SK-N-MC (cell line): ENCODE measurements around the gene CDKN1A.

Experiments
- EZH2 ChIP-seq: fragments of 200-600 bp; sonication (generic); IDR thresholded peaks from one replicate; pipeline ENCODE4 v1.6.1; 2017; ENCODE audit warnings: antibody characterized with exemption
- FOXP2 ChIP-seq: optimal IDR thresholded peaks from 2 replicates; pipeline ENCODE3; 2011; ENCODE audit warnings: mild to moderate bottlenecking, moderate library complexity; ENCODE audit not compliant: insufficient read depth; ENCODE audit errors: extremely low read length, control extremely low read depth
- POLR2AphosphoS5 ChIP-seq: IDR thresholded peaks from 2 replicates; pipeline ENCODE4 v1.6.1; 2012; ENCODE audit warnings: mild to moderate bottlenecking, low read depth, low read length, borderline replicate concordance

DNA sequence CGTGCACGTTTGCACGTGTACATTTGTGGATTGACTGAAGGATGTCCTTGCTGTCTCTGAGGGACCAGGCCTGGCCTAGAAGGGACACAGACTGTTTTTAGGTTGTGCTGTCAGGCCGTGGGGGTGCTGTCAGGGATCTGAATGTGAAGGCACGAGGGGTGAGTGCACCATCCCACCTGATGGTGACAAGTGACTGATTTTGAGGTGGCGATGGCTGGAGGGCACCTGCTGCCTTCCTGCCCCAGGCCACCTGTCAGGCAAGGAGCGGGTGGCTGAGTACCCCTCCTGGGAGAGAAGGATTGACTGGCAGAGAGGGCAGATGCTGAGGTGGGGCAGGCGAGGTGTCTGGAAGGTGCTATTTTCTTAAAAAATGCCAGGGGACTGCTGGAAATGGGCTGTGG lies 20.4 kb downstream of the CDKN1A start:
- TF ChIP-seq POLR2AphosphoS5 = no peak
- no peak for TF ChIP-seq EZH2
- no peak for TF ChIP-seq FOXP2
